Measurements from ENCODE around the gene EHD2. TPM values are rescaled to one million over a fixed set of nuclear protein-coding genes. Genes with fewer than 3 reads are reported as not detected.
A peak's percentile ranks its signal among the peaks of the same experiment; 100 is the strongest.

EHD2 gene
- total and polyA plus RNA-seq, 12 donors: 5.8 to 170 (median 102) TPM

GRCh38 chr19:47740866-47741519 is 27.8 kb downstream of the EHD2 start:
- intact Hi-C loops (cut with DNase I): no loop called here
- H3K36me3 ChIP-seq (replicated peaks in 1 of 2): peaks cover 0 to 22% of the 10 kb centered on the region in 2 donors
- TF ChIP-seq CTCF (IDR thresholded peaks at IDR 0.05) (no peak), POLR2A (IDR thresholded peaks at IDR 0.05) (no peak)
- WGBS, 4 donors: 76 to 94% (median 82%) methylated on average over 43 to 48 of the region's 48 CpGs
- H3K4me3 ChIP-seq: no peak overlapping the region
- no peak overlapping the region for H3K27ac ChIP-seq
- DNase-seq: peak in 5 of 7 donors; percentile 34 to 69 (median 61)
- peaks cover 14 to 17% of the 10 kb centered on the region in 2 donors for H3K4me1 ChIP-seq (replicated peaks in 1 of 2)
- no peaks in the 10 kb centered on the region for H3K9me3 ChIP-seq (replicated peaks in 1 of 3)
- no peaks in the 10 kb centered on the region for H3K27me3 ChIP-seq

GRCh38 chr19:47741544-47742140 is 28.4 kb downstream of the EHD2 start:
- Histone ChIP-seq H3K36me3 (replicated peaks in 1 of 2) (peaks cover 0 to 15% of the 10 kb centered on the region in 2 donors), H3K27me3 (no peaks in the 10 kb centered on the region), H3K9me3 (replicated peaks in 1 of 3) (no peaks in the 10 kb centered on the region), H3K4me1 (replicated peaks in 1 of 2) (peaks cover 20 to 23% of the 10 kb centered on the region in 2 donors), H3K4me3 (no peak overlapping the region), H3K27ac (peak overlapping the region in 2 of 5 donors; percentile 95 to 98)
- no peak for DNase-seq
- intact Hi-C loops (cut with DNase I): loop anchor here in 1 of 2 donors (2.0 kb wide), 1 partner anchor 29 kb away; the partner anchor contains the start of gene EHD2
- TF ChIP-seq POLR2A (IDR thresholded peaks at IDR 0.05): no peak
- no peak for TF ChIP-seq CTCF (IDR thresholded peaks at IDR 0.05)
- 84 to 90% (median 86%) methylated on average over 15 of the region's 15 CpGs for WGBS, 4 donors

GRCh38 chr19:47742634-47743033 is 29.4 kb downstream of the EHD2 start:
- intact Hi-C loops (cut with DNase I): loop anchor here in 1 of 2 donors (2.0 kb wide), 1 partner anchor 30 kb away; the partner anchor contains the start of gene EHD2
- DNase-seq: peak in 1 of 7 donors; percentile 64

More at GRCh38 chr19:47742634-47743033, 29.4 kb downstream of the EHD2 start:
- Histone ChIP-seq H3K9me3 (replicated peaks in 1 of 3) (no peaks in the 10 kb centered on the region), H3K4me3 (peak overlapping the region in 1 of 4 donors; percentile 36), H3K4me1 (replicated peaks in 1 of 2) (peaks cover 25 to 27% of the 10 kb centered on the region in 2 donors), H3K36me3 (replicated peaks in 1 of 2) (peaks cover 0 to 21% of the 10 kb centered on the region in 2 donors), H3K27ac (peak overlapping the region; percentile 51 to 98 (median 95)), H3K27me3 (no peaks in the 10 kb centered on the region)
- TF ChIP-seq POLR2A (IDR thresholded peaks at IDR 0.05) (no peak), CTCF (IDR thresholded peaks at IDR 0.05) (no peak)
- WGBS, 4 donors: 35 to 53% (median 42%) methylated on average over 5 to 13 of the region's 13 CpGs
